B cell (primary cell): ENCODE results near the gene SGIP1. TPM values are rescaled to one million over a fixed set of nuclear protein-coding genes. Genes with fewer than 3 reads are reported as not detected.

Experiments used
- ATAC-seq: fragments of 200-7000 bp; cut with Tn5 transposase; one replicate; pipeline ENCODE4 v1.10.0; 2021; ENCODE audit warnings: low read depth, mild to moderate bottlenecking, moderate number of reproducible peaks, moderate library complexity
- CTCF ChIA-PET: fragments of 350-600 bp; sonication (Branson Sonifier 250); formaldehyde crosslinking; loops from one replicate; lab custom pipeline; 2021; ENCODE audit warnings: antibody characterized with exemption, inconsistent platforms; lab: Charles Lee
- POLR2A ChIA-PET: fragments of 350-600 bp; sonication (Branson Sonifier 250); formaldehyde crosslinking; loops from one replicate; lab custom pipeline; 2021; ENCODE audit warnings: antibody characterized with exemption; lab: Charles Lee
- DNase-seq: peaks from one replicate; pipeline ENCODE4 v3.0.0; 2013
- H2AFZ ChIP-seq: 2 replicates; pipeline ENCODE4 v1.6.1; 2012; ENCODE audit warnings: mild to moderate bottlenecking, low read depth, low read length; ENCODE audit not compliant: insufficient read depth, poor library complexity, severe bottlenecking
- H3K27ac ChIP-seq, 2 donors: 1 replicate in 1 of 2; 2 replicates in 1 of 2; pipeline ENCODE4 v1.5.1; 2012 to 2013; ENCODE audit warnings: low read length in 2 of 2, mild to moderate bottlenecking in 2 of 2, moderate library complexity in 1 of 2
- H3K27me3 ChIP-seq, 4 experiments: fragments of 200-600 bp in 1 of 4; sonication (generic) in 1 of 4; replicated peaks in 1 of 4; 1 replicate in 2 of 4; 2 replicates in 2 of 4; pipeline versions ENCODE4 v1.6.1 to v1.7.0; 2013 to 2016; ENCODE audit warnings: low read length in 3 of 4, mild to moderate bottlenecking in 2 of 4, mixed read lengths in 1 of 4, moderate library complexity in 1 of 4; ENCODE audit not compliant: insufficient read depth in 4 of 4, control insufficient read depth in 3 of 4; ENCODE audit errors: control extremely low read depth in 1 of 4
- H3K36me3 ChIP-seq, 2 experiments: replicated peaks in 1 of 2; 1 replicate in 1 of 2; 2 replicates in 1 of 2; pipeline versions ENCODE4 v1.6.1 to v1.7.1; 2013; ENCODE audit warnings: low read length in 1 of 2; ENCODE audit not compliant: insufficient read depth in 2 of 2, control insufficient read depth in 1 of 2; ENCODE audit errors: control extremely low read depth in 1 of 2, extremely low read depth in 1 of 2
- H3K4me1 ChIP-seq, 2 donors: fragments of 200-600 bp in 1 of 2; sonication (generic) in 1 of 2; 1 replicate in 1 of 2; 2 replicates in 1 of 2; pipeline versions ENCODE4 v1.5.1 to v1.6.1; 2013 to 2017; ENCODE audit warnings: low read length in 2 of 2; ENCODE audit not compliant: control insufficient read depth in 2 of 2, insufficient read depth in 2 of 2
- H3K4me2 ChIP-seq: replicated peaks from 2 replicates; pipeline ENCODE3; 2012; ENCODE audit warnings: mild to moderate bottlenecking, low read depth, low read length; ENCODE audit not compliant: poor library complexity, severe bottlenecking
- H3K4me3 ChIP-seq, 5 experiments: fragments of 200-600 bp in 1 of 5; sonication (generic) in 1 of 5; 1 replicate in 3 of 5; 2 replicates in 2 of 5; pipeline versions ENCODE4 v1.5.1 to v1.7.0; 2011 to 2016; ENCODE audit warnings: low read length in 4 of 5, mild to moderate bottlenecking in 4 of 5, low read depth in 2 of 5, control low read depth in 1 of 5, moderate library complexity in 1 of 5; ENCODE audit not compliant: insufficient read depth in 1 of 5; ENCODE audit errors: control extremely low read depth in 1 of 5, extremely low read depth in 1 of 5
- H3K79me2 ChIP-seq: fragments of 200-600 bp; sonication (generic); one replicate; pipeline ENCODE4 v1.6.0; 2016; ENCODE audit warnings: low read length; ENCODE audit not compliant: control insufficient read depth, insufficient read depth
- H3K9ac ChIP-seq: fragments of 200-600 bp; sonication (generic); 2 replicates; pipeline ENCODE4 v1.6.1; 2017; ENCODE audit warnings: mild to moderate bottlenecking, low read length, moderate library complexity
- H3K9me3 ChIP-seq, 3 donors: one replicate each; pipeline versions ENCODE4 v1.6.1 to v1.7.1; 2013; ENCODE audit warnings: low read length in 2 of 3; ENCODE audit not compliant: control insufficient read depth in 2 of 3, insufficient read depth in 1 of 3; ENCODE audit errors: control extremely low read depth in 1 of 3
- H4K20me1 ChIP-seq: 2 replicates; pipeline ENCODE4 v1.6.0; 2012; ENCODE audit warnings: mild to moderate bottlenecking, low read length; ENCODE audit not compliant: insufficient read depth, control insufficient read depth, poor library complexity, severe bottlenecking
- H3K27ac Mint-ChIP-seq: one replicate; pipeline ENCODE4 v1.8.0; 2021; ENCODE audit warnings: mixed read lengths
- H3K27me3 Mint-ChIP-seq: one replicate; pipeline ENCODE4 v1.8.0; 2021; ENCODE audit warnings: mixed read lengths
- H3K4me1 Mint-ChIP-seq: one replicate; pipeline ENCODE4 v1.8.0; 2021; ENCODE audit warnings: mixed read lengths
- H3K4me3 Mint-ChIP-seq: one replicate; pipeline ENCODE4 v1.8.0; 2021; ENCODE audit warnings: mixed read lengths
- H3K9me3 Mint-ChIP-seq: one replicate; pipeline ENCODE4 v1.8.0; 2022; ENCODE audit warnings: mixed read lengths; ENCODE audit not compliant: insufficient read depth
- CTCF ChIP-seq: fragments of 200-600 bp; IDR thresholded peaks from one replicate; pipeline ENCODE4 v1.8.0; 2022; ENCODE audit warnings: antibody characterized with exemption, mild to moderate bottlenecking
- EZH2 ChIP-seq: IDR thresholded peaks from 2 replicates; pipeline ENCODE4 v1.6.1; 2012; ENCODE audit warnings: borderline replicate concordance, low read depth, mild to moderate bottlenecking, moderate library complexity, low read length; ENCODE audit not compliant: insufficient read depth, poor library complexity, severe bottlenecking
- WGBS: methylation state at CpG from one replicate; pipeline ENCODE4 v1.1.5; 2013; ENCODE audit warnings: missing lambda C conversion rate; ENCODE audit not compliant: insufficient coverage; 5-methylcytosine and 5-hydroxymethylcytosine counted together
- intact Hi-C: fragments of 100-400 bp; cut with micrococcal nuclease; formaldehyde crosslinking; loops from one replicate; pipeline ENCODE4 v1.10.0; 2022
- polyA plus RNA-seq: library from polyadenylated mRNA; depleted of rRNA; stranded (reverse); fragments of >200 nt; gene quantifications from 2 replicates; pipeline ENCODE4 v1.2.3, GENCODE V29; 2012
- total RNA-seq, 2 donors: library from RNA; stranded (reverse); fragments of 120-200 nt in 1 of 2; gene quantifications; 1 replicate in 1 of 2; 2 replicates in 1 of 2; pipeline versions ENCODE4 v1.2.3 to v1.2.4, GENCODE V29; 2013 to 2022

The SGIP1 gene
- total and polyA plus RNA-seq, 2 donors (not counting 1 experiment from before 2014, with no cell fraction given) = not detected

GRCh38 chr1:66682106-66682505 is 148.2 kb downstream of the SGIP1 start:
- H4K20me1 ChIP-seq = no peaks in the 10 kb centered on the region
- no peak for ATAC-seq
- H3K9me3 Mint-ChIP-seq = no peaks in the 10 kb centered on the region
- no peak overlapping the region for H3K4me2 ChIP-seq
- intact Hi-C loops = no loop called here
- 94% methylated on average over 9 of the region's 11 CpGs for WGBS
- CTCF ChIA-PET = no interaction called here
- no peaks in the 10 kb centered on the region for H3K4me1 Mint-ChIP-seq
- POLR2A ChIA-PET = no interaction called here
- no peak overlapping the region for H2AFZ ChIP-seq
- no peaks in the 10 kb centered on the region for H3K79me2 ChIP-seq
- peaks cover 5% of the 10 kb centered on the region for H3K27me3 Mint-ChIP-seq
- no peak overlapping the region for H3K27ac Mint-ChIP-seq
- no peak overlapping the region for H3K27ac ChIP-seq
- no peak overlapping the region for H3K4me3 Mint-ChIP-seq
- TF ChIP-seq CTCF (no peak), EZH2 (no peak)
- no peak overlapping the region for H3K9ac ChIP-seq
- no peaks in the 10 kb centered on the region for H3K36me3 ChIP-seq
- no peak overlapping the region for H3K4me3 ChIP-seq
- no peak for DNase-seq
- H3K4me1 ChIP-seq = no peaks in the 10 kb centered on the region
- no peaks in the 10 kb centered on the region for H3K27me3 ChIP-seq
- no peaks in the 10 kb centered on the region for H3K9me3 ChIP-seq

- H3K4me3 Mint-ChIP-seq = no peak overlapping the region
- Histone ChIP-seq H4K20me1 (no peaks in the 10 kb centered on the region), H2AFZ (no peak overlapping the region), H3K79me2 (no peaks in the 10 kb centered on the region), H3K9me3 (no peaks in the 10 kb centered on the region), H3K4me3 (no peak overlapping the region), H3K36me3 (no peaks in the 10 kb centered on the region), H3K27me3 (no peaks in the 10 kb centered on the region), H3K4me1 (no peaks in the 10 kb centered on the region), H3K27ac (no peak overlapping the region), H3K4me2 (no peak overlapping the region), H3K9ac (no peak overlapping the region)
- no peaks in the 10 kb centered on the region for H3K9me3 Mint-ChIP-seq
- intact Hi-C loops = no loop called here
- peaks cover 5% of the 10 kb centered on the region for H3K27me3 Mint-ChIP-seq
- TF ChIP-seq CTCF (no peak), EZH2 (no peak)
- no peaks in the 10 kb centered on the region for H3K4me1 Mint-ChIP-seq
- ATAC-seq (no peak), DNase-seq (no peak)
- CTCF ChIA-PET = no interaction called here
- H3K27ac Mint-ChIP-seq = no peak overlapping the region
- no CpG with 5 or more reads among the region's 3 CpGs for WGBS
- POLR2A ChIA-PET = no interaction called here
These were observed 150.4 kb downstream of the SGIP1 start for GRCh38 chr1:66684353-66684752.
